GM12878 (cell line): ENCODE data around the gene CDK5RAP1. TPM values are rescaled to one million over a fixed set of nuclear protein-coding genes. Genes with fewer than 3 reads are reported as not detected.

Experiments used
- ATAC-seq: fragments of 200-7000 bp; cut with Tn5 transposase; 3 replicates; pipeline ENCODE4 v1.9.1; 2020; ENCODE audit warnings: mild to moderate bottlenecking, moderate library complexity
- BruUV-seq: library from RNA; stranded (reverse); fragments of 400-500 nt; replicated peaks from 2 replicates; lab custom pipeline; 2021; lab: Mats Ljungman, UMichigan
- CTCF ChIA-PET: fragments of 300-600 bp; sonication (Branson Sonifier 250); formaldehyde crosslinking; extraction: SDS; loops from one replicate; lab custom pipeline; 2021; ENCODE audit warnings: inconsistent platforms; lab: Yijun Ruan, JAX
- POLR2A ChIA-PET: fragments of 350-600 bp; formaldehyde crosslinking; extraction: SDS; loops from one replicate; lab custom pipeline; 2021; ENCODE audit warnings: inconsistent platforms; lab: Charles Lee
- RAD21 ChIA-PET: fragments of 300-600 bp; sonication (Branson Sonifier 250); formaldehyde crosslinking; loops from one replicate; lab custom pipeline; 2023; ENCODE audit warnings: antibody characterized with exemption; ENCODE audit not compliant: unreplicated experiment; lab: Charles Lee
- SMC1A ChIA-PET: fragments of 300-600 bp; sonication (Branson Sonifier 250); formaldehyde crosslinking; loops from one replicate; lab custom pipeline; 2023; ENCODE audit not compliant: unreplicated experiment, uncharacterized antibody; lab: Charles Lee
- DNase-seq: peaks from one replicate; pipeline ENCODE4 v3.0.0-alpha.2; 2011; ENCODE audit warnings: low read depth, low spot score
- FAIRE-seq: peaks from 3 replicates; lab custom pipeline; 2011; peaks lifted over from hg19 to GRCh38; lab: Jason Lieb, UNC
- H2AFZ ChIP-seq: 2 replicates; pipeline ENCODE4 v1.6.0; 2011; ENCODE audit warnings: low read depth, low read length, control low read depth; ENCODE audit not compliant: control insufficient read depth
- H3K27ac ChIP-seq: 2 replicates; pipeline ENCODE4 v1.5.1; 2011; ENCODE audit warnings: control low read depth; ENCODE audit not compliant: control insufficient read depth, insufficient read depth
- H3K27me3 ChIP-seq, 2 experiments: replicated peaks in 1 of 2; 2 replicates each; pipeline versions ENCODE4 v1.6.0 to v1.6.1; 2011; ENCODE audit warnings: low read length in 1 of 2; ENCODE audit not compliant: control insufficient read depth in 2 of 2, insufficient read depth in 2 of 2
- H3K36me3 ChIP-seq, 2 experiments: 2 replicates each; pipeline ENCODE4 v1.5.1; 2011; ENCODE audit warnings: low read length in 1 of 2; ENCODE audit not compliant: control insufficient read depth in 2 of 2, insufficient read depth in 2 of 2
- H3K4me1 ChIP-seq: 2 replicates; pipeline ENCODE4 v1.6.1; 2011; ENCODE audit warnings: mild to moderate bottlenecking, low read length, moderate library complexity, mixed read lengths; ENCODE audit not compliant: control insufficient read depth, insufficient read depth
- H3K4me2 ChIP-seq: 2 replicates; pipeline ENCODE4 v1.6.0; 2011; ENCODE audit warnings: control low read depth; ENCODE audit not compliant: control insufficient read depth, insufficient read depth
- H3K4me3 ChIP-seq: fragments of 200-600 bp; sonication (generic); 2 replicates; pipeline ENCODE4 v1.5.1; 2016
- H3K79me2 ChIP-seq: 2 replicates; pipeline ENCODE4 v1.6.0; 2011; ENCODE audit warnings: low read length; ENCODE audit not compliant: control insufficient read depth, insufficient read depth
- H3K9ac ChIP-seq: 2 replicates; pipeline ENCODE4 v1.8.0; 2011; ENCODE audit warnings: low read length, control low read depth, mixed read lengths; ENCODE audit not compliant: control insufficient read depth, insufficient read depth
- H3K9me3 ChIP-seq: replicated peaks from 3 replicates; pipeline ENCODE4 v1.5.1; 2011; ENCODE audit warnings: mild to moderate bottlenecking, low read length; ENCODE audit not compliant: control insufficient read depth, insufficient read depth
- H4K20me1 ChIP-seq: 2 replicates; pipeline ENCODE4 v1.6.0; 2011; ENCODE audit not compliant: control insufficient read depth, insufficient read depth
- ASH2L ChIP-seq: fragments of 300-600, 200-600 bp; sonication (generic); IDR thresholded peaks from 2 replicates; pipeline ENCODE4 v1.6.1; 2017; ENCODE audit warnings: low read depth, mild to moderate bottlenecking, borderline replicate concordance
- BMI1 ChIP-seq: fragments of 450-650 bp; IDR thresholded peaks from 2 replicates; pipeline ENCODE4 v1.6.1; 2016; ENCODE audit warnings: mild to moderate bottlenecking, moderate library complexity, borderline replicate concordance
- BRCA1 ChIP-seq: IDR thresholded peaks from 2 replicates; pipeline ENCODE4 v1.6.1; 2011; ENCODE audit warnings: low read depth, low read length, improper control_type of control experiment
- CBX3 ChIP-seq: fragments of 200-600 bp; sonication (generic); IDR thresholded peaks from 2 replicates; pipeline ENCODE4 v1.6.1; 2016; ENCODE audit warnings: low read depth, borderline replicate concordance
- CREB1 ChIP-seq: IDR thresholded peaks from 2 replicates; pipeline ENCODE4 v1.6.1; 2012; ENCODE audit warnings: low read depth, mild to moderate bottlenecking, inconsistent platforms
- FOXK2 ChIP-seq: fragments of 450-650 bp; IDR thresholded peaks from 2 replicates; pipeline ENCODE4 v1.6.1; 2017; ENCODE audit warnings: mild to moderate bottlenecking, moderate library complexity
- HCFC1 ChIP-seq: fragments of 150-350 bp; IDR thresholded peaks from 2 replicates; pipeline ENCODE4 v1.6.1; 2014; ENCODE audit warnings: low read length
- MEF2B ChIP-seq: fragments of 450-650 bp; IDR thresholded peaks from 2 replicates; pipeline ENCODE4 v1.6.1; 2018; ENCODE audit warnings: mild to moderate bottlenecking, moderate library complexity; ENCODE audit not compliant: partially characterized antibody, poor library complexity, severe bottlenecking
- NR2F1 ChIP-seq: fragments of 450-650 bp; conservative IDR thresholded peaks from 2 replicates; pipeline ENCODE4 v1.6.1; 2017; ENCODE audit warnings: mild to moderate bottlenecking
- SMAD5 ChIP-seq: IDR thresholded peaks from 2 replicates; pipeline ENCODE4 v1.6.1; 2016; ENCODE audit warnings: antibody characterized with exemption, low read depth
- STAT1 ChIP-seq: fragments of 450-650 bp; conservative IDR thresholded peaks from 2 replicates; pipeline ENCODE4 v1.6.1; 2014; ENCODE audit warnings: antibody characterized with exemption, mild to moderate bottlenecking
- SUPT20H ChIP-seq: IDR thresholded peaks from 2 replicates; pipeline ENCODE4 v1.6.1; 2011; ENCODE audit warnings: low read depth, mild to moderate bottlenecking, low read length, moderate library complexity, borderline replicate concordance; ENCODE audit not compliant: control insufficient read depth
- ZNF217 ChIP-seq: fragments of 450-650 bp; IDR thresholded peaks from 2 replicates; pipeline ENCODE4 v1.6.1; 2017; ENCODE audit warnings: antibody characterized with exemption, mild to moderate bottlenecking
- ZNF687 ChIP-seq: fragments of 450-650 bp; IDR thresholded peaks from 2 replicates; pipeline ENCODE4 v1.6.1; 2017; ENCODE audit warnings: mild to moderate bottlenecking, moderate library complexity
- WGBS: methylation state at CpG from one replicate; pipeline ENCODE4 v1.1.6; 2016; ENCODE audit warnings: low lambda C conversion rate; ENCODE audit not compliant: insufficient replicate concordance, insufficient coverage; ENCODE audit errors: missing lambda C conversion rate; 5-methylcytosine and 5-hydroxymethylcytosine counted together
- in situ Hi-C: fragments of 300-500 bp; cut with MboI; formaldehyde crosslinking; loops from 9 replicates; pipeline ENCODE4 v1.14.3; 2018; ENCODE audit warnings: mixed read lengths
- intact Hi-C: fragments of 100-400 bp; cut with micrococcal nuclease; formaldehyde crosslinking; loops from one replicate; pipeline ENCODE4 v1.14.2; 2022; ENCODE audit not compliant: unreplicated experiment
- polyA plus RNA-seq, 11 experiments: library from polyadenylated mRNA; depleted of rRNA in 4 of 11; unstranded in 6 of 11; stranded (reverse) in 5 of 11; fragments of >200 nt; fragmentation: Nextera tagmentation in 4 of 11; fragmentation: Illumina TruSeq in 1 of 11; extraction: Ambion mirVana in 4 of 11; extraction: Trizol in 1 of 11; gene quantifications; 1 replicate in 1 of 11; 2 replicates in 10 of 11; pipeline versions ENCODE4 v1.2.1 to v1.2.3, GENCODE V29; 2011 to 2016; ENCODE audit warnings: inconsistent platforms in 2 of 11, missing spikeins in 2 of 11, low read depth in 1 of 11
- total RNA-seq, 4 experiments: library from RNA; depleted of rRNA in 3 of 4; stranded (reverse); fragments of >200 nt in 3 of 4; fragmentation: Illumina TruSeq in 1 of 4; extraction: Trizol in 1 of 4; gene quantifications; 2 replicates each; pipeline versions ENCODE4 v1.2.1 to v1.2.3, GENCODE V29; 2013 to 2021
- TF ChIP-seq, protein P1 (sequence below): fragments of 150-350 bp; IDR thresholded peaks from 2 replicates; pipeline ENCODE4 v1.6.1; 2014; ENCODE audit warnings: mild to moderate bottlenecking, low read depth, low read length
- TF ChIP-seq, protein P2 (sequence below): IDR thresholded peaks from 2 replicates; pipeline ENCODE4 v1.6.1; 2012; ENCODE audit warnings: low read length, inconsistent platforms

The CDK5RAP1 gene
- total and polyA plus RNA-seq, 10 of the 15 experiments (the other 5 are each of a cell fraction or from before 2014, with no cell fraction given): 30.4 to 67.6 (median 38.8) TPM

GRCh38 chr20:33322456-33322855, 78.9 kb downstream of the CDK5RAP1 start (continued):
- TF ChIP-seq, protein P1, sequence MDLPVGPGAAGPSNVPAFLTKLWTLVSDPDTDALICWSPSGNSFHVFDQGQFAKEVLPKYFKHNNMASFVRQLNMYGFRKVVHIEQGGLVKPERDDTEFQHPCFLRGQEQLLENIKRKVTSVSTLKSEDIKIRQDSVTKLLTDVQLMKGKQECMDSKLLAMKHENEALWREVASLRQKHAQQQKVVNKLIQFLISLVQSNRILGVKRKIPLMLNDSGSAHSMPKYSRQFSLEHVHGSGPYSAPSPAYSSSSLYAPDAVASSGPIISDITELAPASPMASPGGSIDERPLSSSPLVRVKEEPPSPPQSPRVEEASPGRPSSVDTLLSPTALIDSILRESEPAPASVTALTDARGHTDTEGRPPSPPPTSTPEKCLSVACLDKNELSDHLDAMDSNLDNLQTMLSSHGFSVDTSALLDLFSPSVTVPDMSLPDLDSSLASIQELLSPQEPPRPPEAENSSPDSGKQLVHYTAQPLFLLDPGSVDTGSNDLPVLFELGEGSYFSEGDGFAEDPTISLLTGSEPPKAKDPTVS: no peak
- no peak for TF ChIP-seq BMI1

- ChIA-PET POLR2A (no interaction called here), SMC1A (no interaction called here), RAD21 (no interaction called here), CTCF (no interaction called here)
- BruUV-seq: no TSS peak
- no peaks in the 10 kb centered on the region for H3K36me3 ChIP-seq
- in situ Hi-C loops (no loop called here), intact Hi-C loops (no loop called here)
- no peaks in the 10 kb centered on the region for H3K79me2 ChIP-seq
- H3K27me3 ChIP-seq: peaks cover 6 to 10% of the 10 kb centered on the region in 2 experiments; a peak in 3 of 4 replicates
- WGBS: 20% methylated on average over 10 of the region's 10 CpGs
- DNase-seq (no peak), ATAC-seq (no peak), FAIRE-seq (no peak)
- H3K4me2 ChIP-seq: no peak overlapping the region
- no peaks in the 10 kb centered on the region for H3K4me1 ChIP-seq
- H3K27ac ChIP-seq: no peak overlapping the region
- H4K20me1 ChIP-seq: no peaks in the 10 kb centered on the region
- no peak overlapping the region for H2AFZ ChIP-seq
- no peaks in the 10 kb centered on the region for H3K9me3 ChIP-seq
- no peak overlapping the region for H3K9ac ChIP-seq
- H3K4me3 ChIP-seq: no peak overlapping the region
- TF ChIP-seq, protein P2, sequence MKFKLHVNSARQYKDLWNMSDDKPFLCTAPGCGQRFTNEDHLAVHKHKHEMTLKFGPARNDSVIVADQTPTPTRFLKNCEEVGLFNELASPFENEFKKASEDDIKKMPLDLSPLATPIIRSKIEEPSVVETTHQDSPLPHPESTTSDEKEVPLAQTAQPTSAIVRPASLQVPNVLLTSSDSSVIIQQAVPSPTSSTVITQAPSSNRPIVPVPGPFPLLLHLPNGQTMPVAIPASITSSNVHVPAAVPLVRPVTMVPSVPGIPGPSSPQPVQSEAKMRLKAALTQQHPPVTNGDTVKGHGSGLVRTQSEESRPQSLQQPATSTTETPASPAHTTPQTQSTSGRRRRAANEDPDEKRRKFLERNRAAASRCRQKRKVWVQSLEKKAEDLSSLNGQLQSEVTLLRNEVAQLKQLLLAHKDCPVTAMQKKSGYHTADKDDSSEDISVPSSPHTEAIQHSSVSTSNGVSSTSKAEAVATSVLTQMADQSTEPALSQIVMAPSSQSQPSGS: no peak
- no peak for TF ChIP-seq SUPT20H
- TF ChIP-seq FOXK2: no peak
- no peak for TF ChIP-seq ZNF217
- no peak for TF ChIP-seq CREB1
- TF ChIP-seq SMAD5: no peak
- TF ChIP-seq BRCA1: no peak
- TF ChIP-seq ASH2L: no peak
- no peak for TF ChIP-seq MEF2B
- no peak for TF ChIP-seq ZNF687
- no peak for TF ChIP-seq STAT1
- TF ChIP-seq HCFC1: no peak
- no peak for TF ChIP-seq CBX3
- no peak for TF ChIP-seq NR2F1
Observed at GRCh38 chr20:33320006-33320405, 81.3 kb downstream of the CDK5RAP1 start.
